OCI-M2 (cell line): Measurements from ENCODE around the gene FAM110A.
"Not testable (repeated sequence)": the region's sequence is repeated elsewhere in the genome, so short reads cannot be mapped to it uniquely, and the experiment has no call there.

ENCODE experiments used
- DNase-seq: peaks from one replicate; lab custom pipeline; 2025; ENCODE audit not compliant: unreplicated experiment; lab: John Stamatoyannopoulos, UW

Gene FAM110A

DNA sequence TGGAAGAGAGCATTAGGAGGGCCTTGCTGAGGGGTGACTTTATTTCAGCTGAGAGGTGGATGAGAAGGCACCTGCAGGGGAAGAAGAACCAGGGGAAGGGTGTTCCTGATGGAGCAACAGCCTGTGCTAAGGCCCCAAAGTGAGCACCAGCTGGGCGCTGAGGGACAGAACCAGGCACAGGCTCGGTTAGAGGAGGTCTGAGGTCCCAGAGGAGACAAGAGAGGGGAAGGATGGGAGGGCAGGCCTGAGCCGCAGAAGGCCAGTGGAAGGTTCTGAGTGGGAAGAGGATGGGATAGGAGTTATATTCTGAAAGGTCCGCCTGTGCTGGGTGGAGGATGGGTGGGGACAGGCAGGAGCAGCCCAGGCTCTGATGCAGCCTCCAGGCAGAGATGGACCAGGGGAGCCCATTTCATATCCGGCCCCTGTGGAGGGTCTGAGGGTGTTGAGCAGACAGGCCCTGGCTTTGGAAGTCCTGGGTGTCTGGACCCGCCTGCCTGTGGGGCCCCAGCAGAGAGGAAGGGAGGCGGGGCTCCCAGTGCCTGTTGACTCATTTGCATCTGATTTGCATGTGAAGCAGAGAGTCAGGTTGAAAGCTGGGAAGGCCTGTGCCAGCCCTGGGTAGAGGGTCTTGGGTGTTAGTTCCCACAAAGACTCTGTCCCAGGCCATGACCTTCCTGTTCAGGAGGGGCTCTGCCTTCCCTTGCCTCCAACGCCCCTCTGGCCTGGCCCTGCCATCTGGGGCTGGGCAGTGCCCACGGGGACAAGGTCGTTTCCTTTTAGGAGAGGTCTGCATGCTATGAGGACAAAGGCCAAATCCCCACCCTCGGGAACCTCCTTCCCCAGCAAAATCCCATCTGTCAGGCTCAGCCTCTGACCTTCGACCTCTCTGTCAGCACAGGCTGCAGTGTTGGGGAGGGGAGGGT lies 10.6 kb upstream of the FAM110A start:
- DNase-seq: no peak

GRCh38 chr20:823574-823902 lies 10.0 kb upstream of the FAM110A start:
- DNase-seq: no peak

DNA sequence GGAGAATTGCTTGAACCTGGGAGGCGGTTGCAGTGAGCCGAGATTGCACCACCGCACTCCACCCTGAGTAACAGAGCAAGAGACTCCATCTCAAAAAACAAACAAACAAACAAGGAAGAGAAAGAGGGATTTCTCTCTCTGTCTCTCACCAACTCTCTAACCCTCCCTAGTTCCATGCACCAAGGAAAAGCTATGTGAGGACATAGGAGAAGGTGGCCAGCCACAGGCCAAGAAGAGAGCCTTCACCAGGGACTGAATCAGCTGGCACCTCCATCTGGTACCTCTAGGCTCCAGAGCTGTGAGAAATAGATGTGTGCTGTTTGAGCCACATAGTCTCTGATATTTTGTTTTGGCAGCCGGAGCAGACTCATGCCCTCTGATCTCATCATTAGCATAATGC lies 9.0 kb upstream of the FAM110A start:
- no peak for DNase-seq

DNA sequence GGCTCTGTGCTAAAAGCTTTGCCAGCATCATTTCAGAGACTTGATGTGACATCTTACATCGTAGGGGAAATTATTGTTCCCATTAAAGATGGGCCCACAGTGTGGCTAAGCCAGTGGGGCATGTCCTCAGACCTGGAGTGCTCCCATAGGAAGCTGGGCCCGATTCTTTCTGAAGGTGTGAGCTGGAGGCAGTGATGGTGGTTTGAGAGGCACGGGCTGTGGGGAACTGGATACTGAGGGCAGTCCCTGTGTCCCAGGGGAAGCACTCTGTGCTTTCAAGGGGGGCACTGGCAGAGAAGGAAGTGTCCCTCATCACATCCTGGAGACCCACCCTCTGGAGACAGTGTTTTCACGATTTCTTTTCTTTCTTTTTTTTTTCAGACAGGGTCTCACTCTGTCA lies 8.6 kb upstream of the FAM110A start:
- DNase-seq: no peak

DNA sequence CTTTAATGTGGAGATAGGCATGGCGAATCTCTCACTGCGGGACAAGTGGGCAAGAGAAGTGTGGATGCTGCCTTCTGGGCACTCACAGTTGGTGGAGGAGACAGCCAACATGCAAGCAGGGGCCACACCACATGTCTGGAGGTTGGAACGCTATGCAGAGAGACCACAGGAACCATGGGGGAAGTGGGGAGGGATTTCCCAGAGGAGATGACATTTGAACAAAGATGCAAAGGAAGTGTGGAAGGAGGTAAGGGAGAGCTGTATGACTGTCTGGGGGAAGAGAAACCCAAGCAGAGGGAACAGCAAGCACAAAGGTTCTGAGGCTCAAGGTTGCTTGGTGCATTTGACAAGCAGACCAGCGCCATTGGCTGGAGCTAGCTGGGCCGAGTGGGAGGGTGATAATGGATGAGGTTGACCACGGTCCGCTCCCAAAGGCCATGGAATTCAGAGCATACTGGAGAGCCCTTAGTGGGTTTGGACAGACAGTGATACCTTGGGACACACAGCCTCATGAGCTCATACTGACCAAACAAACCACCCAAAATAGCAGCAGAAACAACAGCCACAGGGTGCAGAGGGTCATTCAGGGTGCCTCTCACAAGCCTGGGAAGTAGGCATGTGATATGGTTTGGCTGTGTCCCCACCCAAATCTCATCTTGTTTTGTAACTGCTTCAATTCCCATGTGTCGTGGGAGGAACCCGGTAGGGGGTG lies 7.6 kb upstream of the FAM110A start:
- no peak for DNase-seq

DNA sequence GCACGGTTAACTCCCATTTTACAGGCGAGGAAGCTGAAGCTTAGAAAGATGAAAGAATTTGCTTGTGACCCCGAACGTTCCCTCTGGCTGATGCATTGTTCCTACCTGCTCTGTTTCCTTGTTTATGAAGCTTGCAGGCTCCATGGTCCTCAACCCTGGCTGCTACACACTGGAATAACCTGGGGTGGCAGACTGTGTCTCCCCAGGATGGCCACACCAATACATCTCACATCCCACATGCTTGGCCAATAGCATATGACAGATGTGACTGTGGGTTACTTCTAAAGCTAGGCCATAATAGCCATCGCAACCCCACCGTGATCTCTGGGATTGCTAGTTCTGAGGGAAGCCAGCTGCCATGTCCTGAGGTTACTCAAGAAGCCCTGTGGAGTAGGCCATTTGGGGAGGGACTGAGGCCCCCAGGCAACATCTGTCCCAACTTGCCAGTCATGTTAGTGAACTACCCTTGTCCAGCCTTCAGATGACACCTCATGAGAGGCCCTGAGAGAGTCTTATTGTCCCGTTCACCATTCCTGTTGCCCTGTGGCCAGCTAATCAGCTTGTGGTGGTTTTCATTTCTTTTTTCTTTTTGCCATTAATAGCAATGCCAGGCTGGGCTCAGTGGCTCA lies 6.7 kb upstream of the FAM110A start:
- no peak for DNase-seq

GRCh38 chr20:827981-828380 lies 5.5 kb upstream of the FAM110A start:
- DNase-seq: not testable (repeated sequence)

DNA sequence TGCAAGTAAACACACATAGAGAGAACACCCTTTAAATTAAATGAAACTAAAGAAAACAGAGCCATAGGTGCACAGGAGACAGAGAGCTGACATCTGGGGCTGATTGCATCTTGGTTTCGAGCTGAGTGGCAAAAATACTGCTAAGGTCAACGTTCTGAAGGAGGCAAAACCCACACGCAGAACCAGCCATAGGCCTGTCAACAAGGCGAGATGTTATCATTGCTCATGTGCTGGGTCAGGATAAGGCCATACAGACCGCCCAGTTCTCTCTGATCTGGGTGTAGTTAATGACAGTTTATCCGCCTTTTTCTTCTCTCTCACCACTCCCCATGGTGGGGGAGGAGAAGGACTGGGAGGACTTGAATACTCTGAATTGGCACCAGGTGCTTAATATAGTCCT lies 4.5 kb upstream of the FAM110A start:
- peak; percentile 36 for DNase-seq

DNA sequence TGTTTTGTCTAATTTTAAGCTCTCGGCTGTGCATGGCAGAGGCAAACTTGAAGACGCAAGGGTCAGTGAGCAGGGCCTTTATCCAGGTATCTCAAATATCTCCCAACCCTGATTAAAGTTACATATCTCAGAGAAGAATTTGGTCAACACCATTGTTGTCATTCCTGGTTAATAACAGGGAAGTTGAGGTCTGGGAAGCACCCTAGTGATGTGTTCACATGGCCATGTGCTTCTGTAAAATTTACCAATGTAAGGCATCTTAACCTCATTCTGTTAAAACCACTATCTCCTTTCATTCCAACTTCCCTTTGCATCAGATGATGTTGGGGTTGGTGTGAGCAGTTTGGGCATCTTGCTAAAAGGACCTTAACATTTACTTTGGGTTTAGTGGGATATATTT lies 4.0 kb upstream of the FAM110A start:
- no peak for DNase-seq

- DNase-seq: no peak
Measured at GRCh38 chr20:830011-830521, 3.4 kb upstream of the FAM110A start.

DNA sequence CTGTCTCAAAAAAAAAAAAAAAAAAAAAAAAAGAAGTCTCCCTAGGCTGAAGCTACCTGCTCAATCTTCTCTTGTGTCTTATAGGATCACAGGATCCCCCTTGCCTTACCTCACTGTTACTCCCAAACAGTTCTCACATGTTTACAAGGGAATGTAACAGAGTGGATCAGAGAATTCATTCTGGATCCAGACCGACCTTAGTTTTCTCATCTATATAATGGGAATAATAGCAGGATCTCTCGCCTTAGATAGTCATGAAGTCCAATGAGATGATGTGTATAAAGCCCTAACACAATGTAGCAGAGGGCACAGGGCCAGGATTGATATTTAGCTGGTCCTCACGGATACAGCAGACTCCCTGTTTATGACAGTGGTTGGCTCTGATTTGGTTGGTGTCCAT lies 2.3 kb upstream of the FAM110A start:
- DNase-seq: no peak

DNA sequence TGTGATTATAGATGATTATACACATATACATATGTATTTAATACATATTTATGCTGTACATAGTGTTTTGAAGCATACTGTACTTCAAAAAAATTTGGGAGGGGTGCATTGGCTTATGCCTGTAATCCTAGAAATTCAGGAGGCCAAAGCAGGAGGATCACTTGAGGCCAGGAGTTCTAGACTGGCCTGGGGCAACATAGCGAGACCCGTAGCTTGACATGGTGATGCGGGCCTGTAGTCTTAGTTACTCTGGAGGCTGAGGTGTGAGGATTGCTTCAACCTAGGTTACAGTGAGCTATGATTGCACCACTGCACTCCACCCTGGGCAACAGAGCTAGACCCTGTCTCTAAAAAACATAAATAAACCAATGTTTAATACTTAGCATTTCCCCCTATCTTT lies 1.6 kb upstream of the FAM110A start:
- DNase-seq: no peak

DNA sequence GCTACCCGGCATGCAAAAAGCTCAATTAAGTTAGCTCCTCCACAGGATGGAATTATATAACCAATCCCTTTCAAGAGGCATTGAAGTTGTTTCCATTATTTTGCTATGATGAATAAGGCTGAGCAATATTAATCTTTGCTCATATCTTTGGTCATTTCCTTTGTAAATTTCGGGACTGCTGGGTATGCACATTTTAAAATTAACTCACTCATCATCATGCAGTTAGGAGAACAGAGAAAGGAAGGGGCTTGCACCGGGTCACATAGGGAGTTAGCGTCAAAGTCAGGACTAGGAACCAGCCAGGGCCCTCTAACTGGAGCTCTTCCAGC lies 430 bp upstream of the FAM110A start:
- DNase-seq: no peak

DNA sequence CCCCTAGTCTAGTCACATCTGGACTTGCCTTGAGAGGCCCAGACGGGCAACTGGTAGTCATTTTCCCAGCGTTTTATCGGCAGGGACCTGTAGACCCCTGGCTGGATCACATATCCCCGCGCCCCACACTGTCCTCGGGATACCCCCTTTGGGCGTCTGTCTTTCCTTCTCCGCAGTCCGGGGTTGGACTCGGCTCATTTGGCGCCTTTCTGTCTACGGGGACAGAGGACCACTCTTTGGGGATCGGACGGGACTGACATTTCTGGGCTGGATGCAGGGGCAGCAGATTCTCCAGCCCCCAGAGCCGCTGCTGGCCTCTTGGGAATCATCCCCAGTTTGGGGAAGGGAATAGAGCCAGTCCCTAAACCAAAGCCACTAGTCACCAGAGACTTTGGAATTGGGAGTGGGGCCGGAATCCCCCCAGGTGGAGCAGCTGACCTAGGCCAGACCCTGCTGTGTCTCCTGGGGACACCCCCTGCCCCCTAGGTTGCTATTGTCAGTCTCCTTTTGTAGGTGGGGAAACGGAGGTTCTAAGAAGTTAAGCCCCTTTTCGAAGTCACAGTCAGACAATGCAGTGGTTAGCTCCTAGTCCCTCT lies 734 bp downstream of the FAM110A start:
- DNase-seq: no peak

DNA sequence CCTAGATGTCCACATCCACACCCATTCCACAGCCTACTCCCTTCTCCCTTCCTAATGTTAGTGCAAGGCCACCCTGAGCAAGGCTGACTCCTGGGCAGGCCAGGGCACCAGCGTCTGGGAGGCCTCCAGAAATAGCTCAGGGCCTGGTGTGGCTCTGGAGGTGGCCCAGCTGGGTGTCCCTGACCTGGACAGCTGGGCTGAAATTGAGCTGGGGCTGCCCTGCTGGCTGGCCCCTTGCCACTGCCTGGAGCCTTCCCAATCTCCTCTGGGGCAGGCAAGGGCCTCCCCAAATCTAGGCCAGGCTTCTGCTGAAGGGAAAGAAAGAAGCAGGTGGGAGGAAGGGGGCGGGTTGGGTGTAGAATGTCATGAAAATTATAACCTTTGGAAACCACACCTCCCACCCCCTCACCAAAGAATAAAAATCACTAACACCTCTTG lies 2.1 kb downstream of the FAM110A start:
- no peak for DNase-seq

DNA sequence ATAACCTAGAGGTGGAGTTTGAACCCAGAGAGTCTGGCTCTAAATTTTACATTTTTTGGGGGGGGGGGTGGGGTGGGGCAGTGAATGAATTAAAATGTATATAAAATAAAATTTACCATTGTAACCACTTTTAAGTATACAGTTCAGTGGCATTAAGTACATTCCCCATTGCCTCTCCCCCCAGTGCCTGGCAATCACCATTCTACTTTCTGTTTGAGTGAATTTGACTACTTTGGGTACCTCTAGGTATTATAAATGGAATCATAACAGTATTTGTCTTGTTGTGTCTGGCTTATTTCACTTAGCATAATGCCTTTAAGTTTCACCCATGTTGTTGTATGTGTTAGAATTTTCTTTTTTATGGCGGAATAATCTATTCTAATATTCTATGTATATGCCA lies 2.7 kb downstream of the FAM110A start:
- DNase-seq: no peak

GRCh38 chr20:839015-839414 lies 5.5 kb downstream of the FAM110A start:
- DNase-seq: no peak

DNA sequence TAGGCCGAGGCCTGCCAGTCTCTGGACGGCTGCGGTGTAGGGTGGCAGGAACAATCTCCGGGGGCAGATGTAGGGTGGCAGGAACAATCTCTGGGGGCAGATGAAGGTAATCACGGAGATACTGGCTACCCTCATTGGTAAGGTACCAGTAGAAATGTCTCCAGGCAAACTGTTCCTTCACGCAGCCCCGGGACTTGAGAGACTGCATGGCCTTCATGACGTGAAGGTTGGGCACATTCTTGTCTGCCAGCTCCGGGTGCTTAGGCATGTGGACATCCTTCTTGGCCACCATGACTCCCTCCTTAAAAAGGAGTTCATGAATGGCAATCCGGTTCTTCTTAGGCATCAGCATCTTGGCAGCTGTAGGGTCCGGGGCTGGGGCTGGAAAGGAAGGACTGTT lies 6.1 kb downstream of the FAM110A start:
- DNase-seq: no peak

- DNase-seq: no peak
Measured at GRCh38 chr20:840503-840857, 7.0 kb downstream of the FAM110A start.

DNA sequence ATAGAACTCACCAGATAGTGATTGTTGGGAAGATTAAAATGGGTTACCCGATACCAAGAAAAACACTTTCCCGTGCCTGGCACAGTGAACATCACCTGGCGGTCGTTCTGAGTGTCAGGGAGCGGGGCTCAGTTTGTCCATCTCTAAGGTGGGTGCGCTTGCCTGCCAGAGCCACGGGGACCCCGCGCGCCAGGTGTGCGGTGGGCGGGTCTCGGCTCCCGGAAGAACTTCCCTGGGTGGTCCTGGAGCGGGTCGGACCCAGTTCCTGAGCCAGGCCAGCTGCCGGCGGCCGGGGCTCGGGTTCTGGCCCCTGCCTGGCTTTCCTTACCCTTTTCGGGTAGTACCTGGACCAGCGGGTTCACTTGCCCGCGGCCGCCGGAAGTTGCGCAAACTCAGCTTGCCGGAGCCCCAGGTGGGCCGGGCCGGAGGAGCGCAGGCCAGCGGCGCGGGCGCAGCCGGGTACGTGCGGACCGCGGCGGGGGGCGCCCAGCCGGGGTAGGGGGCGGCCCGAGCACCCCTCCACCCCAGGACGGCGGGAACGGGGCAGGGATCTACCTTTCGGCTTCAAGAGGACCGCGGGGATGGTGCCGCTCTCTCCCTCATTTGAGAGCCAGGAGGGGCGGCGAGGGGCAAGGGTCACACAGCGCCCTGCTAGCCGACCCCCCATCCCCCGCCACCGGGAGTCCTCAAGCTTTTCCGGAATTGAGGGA lies 7.5 kb downstream of the FAM110A start:
- no peak for DNase-seq
